ENCODE data around the gene KIF17. TPM values are rescaled to one million over a fixed set of nuclear protein-coding genes. Genes with fewer than 3 reads are reported as not detected.
"Not testable (repeated sequence)": the region's sequence is repeated elsewhere in the genome, so short reads cannot be mapped to it uniquely, and the experiment has no call there.

Gene KIF17
- total RNA-seq, 4 donors from 2014 or later: 0.27 to 21.1 (median 0.79) TPM; not detected in 1

DNA sequence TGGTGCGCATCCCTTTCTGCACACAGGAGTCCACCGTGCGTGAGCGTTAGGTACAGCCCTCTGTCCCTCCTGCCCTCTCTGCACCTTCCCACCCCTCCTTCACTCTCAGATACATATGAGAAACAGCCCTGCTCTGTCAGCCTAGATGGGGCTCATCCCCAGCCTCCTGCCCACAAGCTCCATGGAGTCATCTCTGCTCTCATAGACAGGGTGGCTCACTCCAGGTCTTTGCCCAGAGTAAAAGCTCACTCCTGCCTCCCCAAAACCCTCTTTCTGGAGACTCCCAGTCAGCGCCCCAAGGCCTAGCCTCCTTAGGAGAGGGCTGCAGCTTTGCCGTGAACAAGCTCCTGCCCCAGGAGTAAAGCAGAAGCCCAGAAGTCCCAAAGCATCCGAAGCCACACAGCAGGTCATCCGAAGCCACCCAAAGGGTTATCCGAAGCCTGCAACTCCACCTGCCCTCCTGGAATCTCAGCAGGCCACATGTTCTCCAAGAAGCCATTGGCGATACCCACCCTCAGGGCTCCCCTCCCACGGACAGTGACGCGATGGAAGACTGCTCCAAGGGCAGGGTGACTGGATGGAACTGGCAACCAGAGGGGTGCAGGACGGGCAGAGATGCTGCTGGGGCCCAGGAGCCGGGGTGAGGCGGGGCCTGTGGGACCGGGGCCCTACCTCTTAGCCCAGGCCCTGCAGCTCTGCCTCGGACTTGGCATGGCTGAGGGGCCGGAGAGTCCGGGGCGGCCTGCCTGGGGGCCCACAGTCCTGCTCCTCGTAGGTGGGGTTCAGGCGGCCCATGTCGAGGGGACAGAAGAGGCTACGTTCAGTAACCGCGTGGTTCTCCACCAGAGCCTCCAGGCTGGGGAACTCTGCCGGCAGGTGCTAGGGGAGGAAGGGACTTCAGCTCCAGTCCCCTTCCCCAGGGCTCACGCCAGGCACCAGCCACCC is 3.6 kb upstream of the KIF17 start:
- H3K9me3 ChIP-seq: no peaks in the 10 kb centered on the region
- H3K27ac ChIP-seq: no peak overlapping the region
- intact Hi-C loops (cut with DNase I; ENCODE audit: low total_unique reads): no loop called here
- in situ Hi-C loops (cut with MboI; ENCODE audit: low pct_ligation_motif_present in 1 of 4, low pct_unique_long_range_greater_than_20kb in 1 of 4, low sequenced_read_pairs in 3 of 4): no loop called here
- no peak overlapping the region for H3K4me3 ChIP-seq
- WGBS, 2 donors (ENCODE audit: low coverage in 1 of 2): 91% methylated on average over 27 of the region's 29 CpGs; no CpG with 5 or more reads in 1 of the 2 donors
- TF ChIP-seq CTCF (IDR thresholded peaks at IDR 0.05): no peak
- no peak for TF ChIP-seq EP300 (IDR thresholded peaks at IDR 0.05; ENCODE audit: low read depth)
- TF ChIP-seq POLR2AphosphoS5 (IDR thresholded peaks at IDR 0.05): no peak
- TF ChIP-seq POLR2A (IDR thresholded peaks at IDR 0.05): no peak
- peaks cover 2 to 16% (median 9%) of the 10 kb centered on the region in 4 donors for H3K4me1 ChIP-seq
- H3K27me3 ChIP-seq: peaks cover 23% of the 10 kb centered on the region
- H3K36me3 ChIP-seq: no peaks in the 10 kb centered on the region
- DNase-seq: peak; percentile 5

DNA sequence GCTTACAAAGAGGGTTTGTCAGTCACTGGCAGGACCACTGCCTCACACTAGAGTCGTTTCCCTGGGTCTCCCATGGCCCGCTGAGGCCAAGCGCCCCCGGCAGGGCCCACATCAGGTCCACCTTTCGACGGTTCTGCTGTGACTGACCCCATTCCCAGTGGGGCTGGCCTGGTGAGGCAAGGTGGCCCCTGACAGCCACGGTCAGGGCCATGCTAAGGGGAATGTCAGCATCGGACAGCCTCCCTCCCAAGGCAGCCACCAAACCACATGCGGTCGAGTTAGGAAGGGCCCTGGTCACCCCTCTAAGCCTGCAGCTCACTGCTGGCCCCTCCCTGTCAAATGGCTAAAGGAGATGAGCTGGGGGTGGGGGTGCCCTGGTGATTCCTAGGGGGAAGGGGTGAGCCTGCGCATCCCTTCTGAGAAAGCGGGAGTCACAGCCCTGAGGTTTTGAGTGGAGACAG is 2.9 kb upstream of the KIF17 start:
- Histone ChIP-seq H3K27ac (no peak overlapping the region), H3K36me3 (no peaks in the 10 kb centered on the region), H3K4me1 (peaks cover 2 to 16% (median 9%) of the 10 kb centered on the region in 4 donors), H3K27me3 (peaks cover 30% of the 10 kb centered on the region), H3K9me3 (no peaks in the 10 kb centered on the region), H3K4me3 (no peak overlapping the region)
- DNase-seq: peak; percentile 2
- 67 to 89% methylated on average over 6 to 12 of the region's 12 CpGs for WGBS, 2 donors (ENCODE audit: low coverage in 1 of 2)
- intact Hi-C loops (cut with DNase I; ENCODE audit: low total_unique reads) (no loop called here), in situ Hi-C loops (cut with MboI; ENCODE audit: low pct_ligation_motif_present in 1 of 4, low pct_unique_long_range_greater_than_20kb in 1 of 4, low sequenced_read_pairs in 3 of 4) (no loop called here)
- TF ChIP-seq POLR2A (IDR thresholded peaks at IDR 0.05) (no peak), CTCF (IDR thresholded peaks at IDR 0.05) (no peak), EP300 (IDR thresholded peaks at IDR 0.05; ENCODE audit: low read depth) (no peak), POLR2AphosphoS5 (IDR thresholded peaks at IDR 0.05) (no peak)

DNA sequence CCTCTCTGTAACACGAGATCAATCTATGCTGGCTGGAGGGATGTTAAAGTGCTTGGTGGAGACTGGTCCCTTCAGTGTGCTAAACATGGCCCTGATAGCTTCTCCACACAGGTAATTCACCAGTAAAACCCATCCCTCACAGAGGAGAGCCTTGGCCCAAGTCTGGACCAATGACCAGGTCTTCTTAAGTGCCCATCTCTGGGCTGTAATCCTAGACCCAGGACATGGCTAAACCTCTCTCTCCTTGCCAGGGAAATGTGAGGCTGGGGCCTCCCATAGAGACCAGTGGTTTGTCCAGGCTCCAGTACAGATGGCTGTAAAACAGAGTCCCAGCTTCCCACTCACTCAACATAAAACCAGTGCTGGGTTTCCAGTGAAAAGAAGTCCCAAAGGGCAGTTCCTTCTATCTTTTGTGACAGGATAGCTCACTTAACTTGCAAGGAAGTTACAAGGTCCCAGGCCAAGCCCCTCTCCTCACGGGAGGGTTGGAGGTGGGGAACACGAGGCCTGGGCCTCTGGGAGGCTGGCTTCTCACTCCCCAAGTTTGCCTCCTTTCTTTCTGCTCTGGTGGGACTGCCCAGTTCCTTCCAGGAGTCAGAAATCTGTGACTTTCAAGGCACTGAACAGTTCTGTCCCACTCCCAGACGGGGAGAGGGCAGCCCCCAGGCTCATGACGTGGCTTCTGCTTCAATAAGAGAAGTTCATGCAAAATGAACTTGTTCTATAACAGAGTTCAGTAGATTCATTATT is 2.2 kb upstream of the KIF17 start:
- Histone ChIP-seq H3K27ac (no peak overlapping the region), H3K9me3 (no peaks in the 10 kb centered on the region), H3K27me3 (peaks cover 32% of the 10 kb centered on the region), H3K4me3 (no peak overlapping the region), H3K36me3 (no peaks in the 10 kb centered on the region), H3K4me1 (peaks cover 2 to 16% (median 9%) of the 10 kb centered on the region in 4 donors)
- peak; percentile 1 for DNase-seq
- 68% methylated on average over 5 of the region's 5 CpGs; no CpG with 5 or more reads in 1 of the 2 donors for WGBS, 2 donors (ENCODE audit: low coverage in 1 of 2)
- in situ Hi-C loops (cut with MboI; ENCODE audit: low pct_ligation_motif_present in 1 of 4, low pct_unique_long_range_greater_than_20kb in 1 of 4, low sequenced_read_pairs in 3 of 4): no loop called here
- TF ChIP-seq POLR2AphosphoS5 (IDR thresholded peaks at IDR 0.05) (no peak), POLR2A (IDR thresholded peaks at IDR 0.05) (no peak)
- intact Hi-C loops (cut with DNase I; ENCODE audit: low total_unique reads): no loop called here

GRCh38 chr1:20719261-20719660 is 1.5 kb upstream of the KIF17 start:
- intact Hi-C loops (cut with DNase I; ENCODE audit: low total_unique reads): no loop called here
- Histone ChIP-seq H3K4me1 (peaks cover 2 to 16% (median 9%) of the 10 kb centered on the region in 4 donors), H3K27ac (no peak overlapping the region), H3K4me3 (no peak overlapping the region), H3K36me3 (no peaks in the 10 kb centered on the region), H3K9me3 (no peaks in the 10 kb centered on the region), H3K27me3 (peaks cover 37% of the 10 kb centered on the region)
- TF ChIP-seq CTCF (IDR thresholded peaks at IDR 0.05) (no peak), POLR2AphosphoS5 (IDR thresholded peaks at IDR 0.05) (no peak), EP300 (IDR thresholded peaks at IDR 0.05; ENCODE audit: low read depth) (no peak), POLR2A (IDR thresholded peaks at IDR 0.05) (no peak)
- DNase-seq: no peak
- WGBS, 2 donors (ENCODE audit: low coverage in 1 of 2): 89% methylated on average over 8 of the region's 8 CpGs; no CpG with 5 or more reads in 1 of the 2 donors
- in situ Hi-C loops (cut with MboI; ENCODE audit: low pct_ligation_motif_present in 1 of 4, low pct_unique_long_range_greater_than_20kb in 1 of 4, low sequenced_read_pairs in 3 of 4): no loop called here

- H3K4me3 ChIP-seq: peak overlapping the region in 3 of 4 donors; percentile 41 to 45 (median 44)
- in situ Hi-C loops (cut with MboI; ENCODE audit: low pct_ligation_motif_present in 1 of 4, low pct_unique_long_range_greater_than_20kb in 1 of 4, low sequenced_read_pairs in 3 of 4); DNase-seq: not testable (repeated sequence)
These were observed 606 bp upstream of the KIF17 start for GRCh38 chr1:20718343-20718882.

More at GRCh38 chr1:20718343-20718882, 606 bp upstream of the KIF17 start:
- intact Hi-C loops (cut with DNase I; ENCODE audit: low total_unique reads); H3K36me3 ChIP-seq; H3K9me3 ChIP-seq: not testable (repeated sequence)
- WGBS, 2 donors (ENCODE audit: low coverage in 1 of 2): 65 to 100% methylated on average over 1 to 17 of the region's 17 CpGs
- Histone ChIP-seq H3K27ac (peak overlapping the region in 1 of 4 donors; percentile 40), H3K4me1 (peaks cover 2 to 16% (median 9%) of the 10 kb centered on the region in 4 donors), H3K27me3 (peaks cover 37% of the 10 kb centered on the region)
